ENCODE measurements around the gene SLC26A8. TPM values are rescaled to one million over a fixed set of nuclear protein-coding genes. Genes with fewer than 3 reads are reported as not detected.
"Not testable (repeated sequence)": the region's sequence is repeated elsewhere in the genome, so short reads cannot be mapped to it uniquely, and the experiment has no call there.

Gene SLC26A8
- total RNA-seq, 1 experiment from 2014 or later, result 0.09 TPM

GRCh38 chr6:35940014-35940413 is 84.4 kb downstream of the SLC26A8 start:
- H4K8ac ChIP-seq (replicated peaks; ENCODE audit: insufficient read length, low read depth, low read length); H4K5ac ChIP-seq (ENCODE audit: insufficient read length, low read depth, low read length); H3T11ph ChIP-seq (ENCODE audit: low read length); H3K79me2 ChIP-seq (ENCODE audit: insufficient read depth, low read length); H3K14ac ChIP-seq (ENCODE audit: insufficient read depth, low read length); H2BK20ac ChIP-seq (ENCODE audit: low read depth, low read length, poor library complexity, severe bottlenecking); H3K23me2 ChIP-seq (ENCODE audit: insufficient read length, low read depth, low read length, poor library complexity, severe bottlenecking); H4K20me1 ChIP-seq (ENCODE audit: control insufficient read depth, insufficient read depth, insufficient read length); H2BK5ac ChIP-seq (ENCODE audit: insufficient read length, low read length); H3K27ac ChIP-seq (ENCODE audit: insufficient read length, low read depth, low read length); H4K91ac ChIP-seq (ENCODE audit: insufficient read length, low read depth, low read length); H3K23ac ChIP-seq (ENCODE audit: insufficient read length, low read depth, low read length); H3K4me1 ChIP-seq (ENCODE audit: insufficient read depth, low read length); DNase-seq; H3K4me2 ChIP-seq (ENCODE audit: insufficient read depth, insufficient read length, low read length); H3K18ac ChIP-seq (ENCODE audit: insufficient read length, low read depth, low read length); H3K27ac Mint-ChIP-seq; H3K9ac ChIP-seq (ENCODE audit: extremely low read depth, insufficient read length, low read length); H2BK120ac ChIP-seq (ENCODE audit: low read depth, low read length, poor library complexity, severe bottlenecking); H2AFZ ChIP-seq (ENCODE audit: low read length); H3K9me3 ChIP-seq (ENCODE audit: control insufficient read depth, low read depth, low read length); H2BK12ac ChIP-seq (ENCODE audit: insufficient read length, low read depth, low read length); H3K4ac ChIP-seq (ENCODE audit: low read depth, low read length); H2BK15ac ChIP-seq (ENCODE audit: low read depth, low read length); H3K79me1 ChIP-seq (ENCODE audit: insufficient read depth, low read depth, low read length, poor library complexity, severe bottlenecking); H3K27me3 Mint-ChIP-seq (ENCODE audit: low read depth); H3K4me3 Mint-ChIP-seq; H2AK5ac ChIP-seq (ENCODE audit: insufficient read length, low read length); H3K4me1 Mint-ChIP-seq; H3K27me3 ChIP-seq (ENCODE audit: insufficient read depth, low read length); H3K56ac ChIP-seq (ENCODE audit: insufficient read length, low read depth, low read length): not testable (repeated sequence)
- peaks cover 17 to 19% of the 10 kb centered on the region in 2 experiments for H3K9me3 Mint-ChIP-seq
- H3K36me3 Mint-ChIP-seq (ENCODE audit: insufficient read depth in 1 of 3, low read depth in 3 of 3), result peaks cover 0 to 19% (median 7%) of the 10 kb centered on the region in 3 experiments; a peak in 4 of 7 replicates
- no CpG with 5 or more reads among the region's 2 CpGs for WGBS (ENCODE audit: extremely low coverage, insufficient read length, low lambda C conversion rate)
